ENCODE data around the gene DST.

- TF ChIP-seq CTCF (IDR thresholded peaks at IDR 0.05; ENCODE audit: low read length) (no peak), EZH2 (IDR thresholded peaks at IDR 0.05; ENCODE audit: borderline replicate concordance, low read length) (no peak)
These were observed 166.8 kb downstream of the DST start for GRCh38 chr6:56475736-56476457.
